Limb (tissue), 2 donors: ENCODE results near the gene PMS1.
"Not testable (repeated sequence)": the region's sequence is repeated elsewhere in the genome, so short reads cannot be mapped to it uniquely, and the experiment has no call there.

Experiments
- DNase-seq, 2 donors: peaks; one replicate each; pipeline ENCODE4 v3.0.0-alpha.2; 2016; ENCODE audit errors: extremely low spot score in 2 of 2

PMS1 gene

DNA sequence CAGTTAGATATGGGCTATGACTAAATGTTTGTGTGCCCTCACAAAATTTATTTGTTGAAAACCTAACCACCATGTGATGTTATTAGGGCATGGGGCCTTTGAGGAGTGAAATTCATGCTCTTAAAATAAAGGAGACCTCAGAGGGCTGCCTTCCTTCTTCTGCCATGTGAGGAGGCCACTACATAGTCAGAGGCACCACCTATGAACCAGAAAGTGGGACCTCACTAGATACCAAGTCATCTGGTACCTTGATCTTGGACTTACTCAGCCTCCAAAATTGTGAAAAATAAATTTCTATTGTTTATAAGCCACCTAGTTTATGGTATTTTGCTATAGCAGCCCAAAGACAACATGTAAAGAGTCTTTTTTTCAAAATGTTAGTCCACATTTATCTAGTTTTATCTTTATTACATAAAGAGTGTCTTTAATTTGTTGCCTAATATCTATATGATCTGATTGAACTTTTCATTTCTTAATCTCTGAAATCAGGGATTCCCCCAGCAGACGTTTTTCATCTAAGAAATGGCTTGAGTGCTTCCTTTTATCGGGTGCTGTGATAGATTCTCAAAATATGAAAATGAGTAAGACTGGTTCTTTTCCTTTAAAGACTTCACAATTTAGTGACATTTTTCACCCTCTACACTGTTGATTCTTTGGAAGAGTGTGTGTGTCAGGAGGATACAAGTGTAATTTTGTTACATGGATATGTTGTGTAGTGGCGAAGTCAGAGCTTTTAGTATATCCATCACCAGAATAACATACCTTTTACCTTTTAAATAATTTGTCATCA, 34.2 kb downstream of the PMS1 start:
- no peak for DNase-seq

DNA sequence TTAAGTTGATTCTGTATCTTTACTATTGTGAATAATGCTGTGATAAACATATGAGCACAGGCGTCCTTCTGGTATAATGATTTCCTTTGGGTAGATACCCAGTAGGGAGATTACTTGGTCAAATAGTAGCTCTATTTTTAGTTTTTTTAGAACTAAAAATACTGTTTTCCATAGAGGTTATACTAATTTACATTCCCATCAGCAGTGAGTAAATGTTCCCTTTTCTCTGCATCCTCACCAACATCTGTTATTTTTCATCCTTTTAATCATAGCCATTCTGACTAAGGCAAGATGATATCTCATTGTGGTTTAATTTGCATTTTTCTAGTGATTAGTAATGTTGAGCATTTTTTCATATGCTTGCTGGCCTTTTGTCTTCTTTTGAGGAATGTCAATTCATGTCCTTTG, 35.1 kb downstream of the PMS1 start:
- DNase-seq, result no peak

DNA sequence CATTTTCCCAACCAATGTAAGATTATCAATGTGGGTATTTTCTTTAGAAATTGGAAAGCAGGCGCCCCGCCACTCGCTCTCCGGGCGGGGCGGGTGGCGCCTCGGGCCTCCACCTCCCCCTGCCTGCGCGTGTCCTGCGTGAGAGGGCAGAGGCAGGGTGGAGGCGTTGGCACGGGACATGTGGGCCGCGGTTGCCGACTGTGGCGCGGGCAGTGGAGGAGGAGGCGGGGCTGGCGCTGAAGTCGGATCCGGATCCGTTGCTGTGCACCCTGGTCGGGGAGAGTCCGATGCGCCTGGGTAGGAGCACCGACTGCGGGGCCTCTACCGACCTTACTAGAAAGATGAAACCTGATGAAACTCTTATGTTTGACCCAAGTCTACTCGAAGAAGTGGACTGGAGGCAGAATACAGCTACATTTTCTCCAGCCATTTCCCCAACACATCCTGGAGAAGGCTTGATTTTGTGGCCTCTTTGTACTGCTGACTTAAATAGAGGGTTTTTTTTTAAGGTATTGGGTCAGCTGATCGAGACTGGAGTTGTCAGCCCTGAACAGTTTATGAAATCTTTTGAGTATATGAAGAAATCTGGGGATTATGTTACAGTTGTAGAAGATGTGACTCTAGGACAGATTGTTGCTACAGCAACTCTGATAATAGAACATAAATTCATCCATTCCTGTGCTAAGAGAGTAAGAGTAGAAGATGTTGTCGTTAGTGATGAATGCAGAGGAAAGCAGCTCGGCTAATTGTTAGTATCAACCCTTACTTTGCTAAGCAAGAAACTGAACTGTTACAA, 37.9 kb downstream of the PMS1 start:
- no peak for DNase-seq

DNA sequence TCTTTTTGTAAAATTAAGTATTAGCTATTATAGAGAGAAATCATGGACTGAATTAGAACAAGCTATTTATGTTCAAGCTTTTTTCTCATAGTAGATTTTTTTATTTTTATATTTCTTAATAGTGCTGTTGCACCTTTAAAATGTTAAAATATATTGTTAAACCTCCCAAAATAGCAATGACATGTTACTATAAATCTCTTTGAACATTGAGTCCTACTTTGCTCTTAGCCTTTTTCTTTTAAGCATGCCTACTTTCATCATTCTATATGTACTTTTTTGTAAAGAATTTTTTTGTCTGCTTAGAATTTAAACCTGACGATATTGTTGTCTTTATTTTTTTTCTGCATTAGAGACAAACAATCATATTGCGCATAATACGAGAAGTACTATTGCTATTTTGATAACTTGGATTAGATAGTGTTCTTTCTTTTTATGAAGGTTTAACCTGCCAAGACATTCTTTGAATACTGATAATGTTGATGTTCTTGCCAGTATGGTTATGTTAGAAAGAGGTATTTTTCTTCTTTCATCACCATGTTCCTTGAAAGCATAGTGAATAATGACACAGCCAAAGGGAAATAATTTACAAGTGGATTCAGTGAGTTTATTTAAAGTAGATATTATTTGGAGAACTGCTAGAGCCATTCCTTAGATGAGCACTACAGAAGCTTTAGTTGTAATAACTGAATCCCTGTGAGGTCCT, 40.6 kb downstream of the PMS1 start:
- no peak for DNase-seq

DNA sequence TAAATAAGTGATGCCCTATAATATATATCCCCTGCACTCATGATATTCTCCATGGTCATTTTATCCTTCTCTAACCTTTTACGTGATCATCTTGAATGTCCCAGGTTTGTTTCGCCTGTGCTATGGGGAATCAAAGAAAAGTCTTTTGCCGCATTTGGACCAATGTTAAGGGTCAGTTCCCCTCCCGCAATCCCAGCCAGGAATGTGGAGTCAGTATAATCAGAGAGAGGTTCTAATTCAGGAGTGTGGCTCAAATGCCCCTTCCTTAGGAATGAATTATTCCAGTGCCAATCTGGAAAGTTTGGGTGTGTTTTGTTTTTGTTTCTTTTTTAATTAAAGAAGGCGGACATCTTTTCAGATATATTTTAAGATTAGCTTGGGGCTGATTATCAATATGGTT, 41.8 kb downstream of the PMS1 start:
- DNase-seq, result no peak

DNA sequence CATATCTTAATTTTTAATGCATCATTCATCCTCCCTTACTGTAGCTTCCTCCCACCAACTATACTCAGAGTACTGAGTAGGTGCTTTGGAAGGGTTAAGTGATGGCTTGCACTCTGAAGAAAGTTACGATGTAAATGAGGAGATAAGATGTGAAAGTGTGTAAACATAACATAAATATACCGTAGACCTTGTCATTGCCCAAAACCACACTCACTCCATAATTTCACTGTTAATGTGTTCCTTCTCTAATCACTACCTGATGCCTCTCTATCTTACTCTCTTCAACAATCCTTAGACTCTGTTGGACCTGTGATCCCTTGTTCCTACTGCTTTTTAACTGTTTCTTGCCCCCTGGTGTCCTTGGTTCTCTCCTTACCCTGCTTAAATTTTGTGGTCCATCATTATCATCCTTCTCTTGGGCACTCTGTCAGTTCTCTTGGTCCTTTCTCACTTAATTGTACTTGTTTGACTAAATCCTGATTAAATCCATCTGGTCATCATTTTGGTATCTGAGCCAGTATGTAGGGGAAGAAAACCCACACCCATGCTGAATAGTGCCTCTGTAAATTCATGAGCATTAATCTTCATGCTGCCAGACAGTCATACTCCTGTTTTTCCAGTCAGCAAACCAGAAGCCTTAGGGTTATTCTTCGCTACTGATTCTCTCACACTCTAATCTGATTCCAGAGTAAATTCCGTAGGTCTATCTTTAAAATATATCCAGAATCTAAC, 45.0 kb downstream of the PMS1 start:
- DNase-seq, result no peak

DNA sequence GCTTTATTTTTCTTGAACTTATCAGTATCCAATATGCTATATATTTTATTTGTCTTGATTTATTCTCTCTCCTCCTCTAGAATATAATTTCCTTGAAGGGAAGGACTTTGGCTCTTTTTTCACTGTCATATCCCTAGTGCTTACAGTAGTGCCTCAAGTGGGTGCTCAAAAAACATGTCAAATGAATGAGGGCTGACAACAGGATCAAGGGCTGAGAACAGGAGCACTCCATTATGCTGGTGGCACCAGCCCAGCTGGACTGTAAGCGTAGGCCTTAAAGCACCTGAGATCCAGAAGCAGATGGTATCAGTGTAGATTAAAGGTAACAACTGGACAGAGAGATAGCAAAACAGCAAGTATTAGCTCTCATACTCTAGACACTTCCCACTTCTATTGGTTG, 46.3 kb downstream of the PMS1 start:
- no peak for DNase-seq

DNA sequence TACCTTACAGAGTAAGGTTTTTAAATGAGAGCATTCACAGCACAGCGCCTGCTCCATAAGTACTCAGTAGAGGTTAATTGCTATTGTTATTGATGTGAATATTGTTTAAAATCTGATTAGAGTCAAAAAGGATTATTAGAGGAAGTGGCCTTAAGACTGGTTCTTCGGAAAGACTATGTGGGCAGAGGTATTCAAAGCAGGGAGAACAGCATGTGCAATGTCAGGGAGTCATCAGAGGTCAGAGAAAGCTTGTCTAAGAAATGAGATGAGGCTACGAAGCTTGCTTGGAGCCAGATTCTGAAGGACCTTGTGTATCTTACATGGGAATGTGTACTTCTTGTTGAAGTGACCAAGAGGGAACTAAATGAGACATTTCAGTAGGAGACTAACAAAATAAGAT, 49.8 kb downstream of the PMS1 start:
- no peak for DNase-seq

DNA sequence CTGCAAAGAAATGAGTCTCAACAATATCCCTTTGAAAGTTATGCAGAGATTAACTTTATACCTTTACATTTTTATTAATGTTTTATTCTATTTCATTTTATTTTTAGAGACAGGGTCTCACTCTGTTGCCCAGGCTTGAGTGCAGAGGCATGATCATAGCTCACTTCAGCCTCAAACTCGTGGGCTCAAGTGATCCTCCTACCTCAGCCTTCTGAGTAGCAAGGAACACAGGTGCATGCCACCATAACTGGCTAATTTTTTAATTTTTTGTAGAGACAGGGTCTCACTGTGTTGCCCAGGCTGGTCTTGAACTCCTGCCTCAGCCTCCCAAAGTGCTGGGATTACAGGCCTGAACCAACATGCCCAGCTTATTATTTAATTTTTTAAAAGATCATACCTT, 50.4 kb downstream of the PMS1 start:
- DNase-seq, result not testable (repeated sequence)

DNA sequence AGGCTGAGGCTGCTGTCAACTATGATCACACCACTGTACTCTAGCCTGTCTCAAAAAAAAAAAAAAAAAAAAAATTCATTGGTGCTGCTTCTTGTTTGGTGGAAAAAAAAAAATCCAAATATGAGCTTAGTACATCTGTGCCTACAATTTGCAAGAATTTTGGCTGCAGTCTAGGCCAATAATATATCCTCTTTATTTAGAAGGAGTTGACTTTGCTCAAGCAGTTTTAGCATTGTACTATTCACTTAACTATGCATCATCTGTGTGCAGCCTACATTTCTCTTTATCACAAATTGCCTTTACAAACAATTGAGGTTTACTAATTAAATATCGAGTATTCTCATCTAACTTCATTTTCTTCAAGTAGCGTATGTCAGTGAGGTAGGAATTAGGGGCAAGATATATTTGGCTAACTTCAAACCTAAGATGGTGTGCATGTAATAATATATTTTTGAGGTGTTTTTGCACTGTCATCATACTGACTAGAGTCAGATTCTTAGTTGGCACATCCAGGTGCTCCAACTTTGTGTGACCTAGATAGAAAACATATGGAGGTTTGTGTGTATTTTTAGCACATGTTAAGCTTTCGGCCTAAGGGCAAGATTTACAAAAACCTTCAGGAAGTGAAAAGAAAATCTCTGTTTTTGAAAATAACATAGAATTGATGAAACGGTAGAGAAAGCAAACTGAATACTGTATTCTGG, 51.8 kb downstream of the PMS1 start:
- DNase-seq, result no peak

DNA sequence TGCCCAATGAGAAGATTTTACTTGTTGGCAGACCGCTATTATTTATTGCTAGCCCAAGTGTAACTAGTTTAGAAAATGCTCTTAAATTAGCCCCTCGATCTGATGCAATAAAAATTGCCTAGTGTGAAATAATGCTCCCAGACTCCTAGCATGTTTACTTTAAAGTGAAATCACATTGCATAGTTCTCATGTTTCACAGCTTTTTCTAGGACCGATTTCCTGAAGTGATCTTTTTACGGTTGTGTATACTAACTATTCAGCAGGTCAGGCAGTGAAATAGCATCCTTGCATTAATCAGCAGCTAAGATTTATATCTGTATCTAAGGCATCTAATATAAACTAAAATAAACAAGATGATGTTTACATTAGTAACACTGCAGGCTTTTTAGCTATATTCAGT, 52.4 kb downstream of the PMS1 start:
- no peak for DNase-seq

DNA sequence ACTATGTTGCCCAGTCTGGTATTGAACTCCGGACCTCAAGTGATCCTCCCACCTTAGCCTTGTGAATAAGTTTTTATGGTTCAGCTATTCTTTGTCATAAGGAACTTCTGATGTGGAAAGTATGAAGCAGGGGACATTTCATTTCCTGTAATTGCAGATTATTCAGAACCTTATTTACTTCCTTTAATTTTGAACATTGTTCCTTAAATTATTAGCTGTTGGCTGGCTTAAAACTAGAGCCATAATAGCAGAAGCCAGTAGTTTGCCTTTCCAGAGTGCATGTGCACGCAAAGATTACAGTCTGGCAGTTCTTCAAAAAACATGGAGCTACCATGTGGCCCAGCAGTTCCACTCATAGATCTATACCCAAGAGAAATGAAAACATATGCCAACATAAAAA, 53.1 kb downstream of the PMS1 start:
- DNase-seq, result no peak

DNA sequence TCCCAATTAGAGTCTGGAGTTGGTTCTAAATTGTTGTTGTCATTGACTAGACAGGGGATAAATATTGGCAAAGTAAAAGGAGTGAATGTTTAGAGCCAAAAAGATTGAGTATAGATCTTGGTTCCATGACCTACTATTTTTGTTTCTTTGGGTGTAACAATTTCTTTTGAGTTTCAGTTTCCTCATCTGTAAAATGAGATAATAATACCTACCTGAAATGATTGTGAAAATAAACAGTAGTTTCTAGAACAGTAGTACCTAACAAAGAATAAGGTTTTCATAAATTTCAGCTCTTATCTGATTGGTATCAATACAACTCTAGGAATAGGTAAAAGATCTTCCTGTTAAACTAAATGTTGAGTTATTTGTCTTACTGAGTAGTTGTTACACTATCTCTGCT, 56.8 kb downstream of the PMS1 start:
- no peak for DNase-seq

DNA sequence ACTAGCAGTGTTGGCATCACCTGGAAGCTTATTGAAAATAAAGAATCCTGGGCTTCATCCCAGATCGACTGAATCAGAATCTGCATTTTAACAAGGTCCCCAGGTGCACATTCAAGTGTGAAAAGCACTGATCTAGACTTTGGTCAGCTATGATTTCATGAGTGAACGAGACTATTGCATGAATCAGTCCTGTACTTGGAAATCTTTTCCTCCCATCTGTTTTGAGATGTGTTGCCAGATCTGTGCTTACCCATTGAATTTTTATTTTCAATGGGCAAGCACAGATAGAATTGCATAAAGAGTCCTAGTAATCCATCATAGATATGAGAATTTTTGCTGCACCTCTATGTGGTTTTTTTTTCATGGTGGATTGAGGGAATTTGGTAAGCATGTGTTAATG, 64.0 kb downstream of the PMS1 start:
- no peak for DNase-seq

DNA sequence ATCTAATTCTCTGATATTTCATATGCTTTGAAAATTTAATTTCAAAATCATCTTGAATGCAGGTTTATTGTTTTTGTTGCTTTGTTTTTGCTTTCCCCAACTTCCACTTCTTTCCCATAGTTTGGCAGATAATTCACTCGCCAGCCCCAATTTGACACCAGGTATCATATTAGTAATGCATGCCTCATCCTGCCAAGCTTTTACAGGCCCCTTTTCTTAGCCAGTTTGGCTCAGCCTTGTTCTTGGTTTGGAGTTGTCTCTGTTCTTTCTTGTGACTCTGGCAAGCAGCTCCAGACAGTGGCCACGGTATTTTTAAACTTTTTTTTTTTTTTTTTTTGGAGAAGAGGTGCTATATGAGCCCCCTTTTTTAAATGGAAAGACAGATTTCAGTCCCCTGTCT, 65.3 kb downstream of the PMS1 start:
- DNase-seq, result no peak

DNA sequence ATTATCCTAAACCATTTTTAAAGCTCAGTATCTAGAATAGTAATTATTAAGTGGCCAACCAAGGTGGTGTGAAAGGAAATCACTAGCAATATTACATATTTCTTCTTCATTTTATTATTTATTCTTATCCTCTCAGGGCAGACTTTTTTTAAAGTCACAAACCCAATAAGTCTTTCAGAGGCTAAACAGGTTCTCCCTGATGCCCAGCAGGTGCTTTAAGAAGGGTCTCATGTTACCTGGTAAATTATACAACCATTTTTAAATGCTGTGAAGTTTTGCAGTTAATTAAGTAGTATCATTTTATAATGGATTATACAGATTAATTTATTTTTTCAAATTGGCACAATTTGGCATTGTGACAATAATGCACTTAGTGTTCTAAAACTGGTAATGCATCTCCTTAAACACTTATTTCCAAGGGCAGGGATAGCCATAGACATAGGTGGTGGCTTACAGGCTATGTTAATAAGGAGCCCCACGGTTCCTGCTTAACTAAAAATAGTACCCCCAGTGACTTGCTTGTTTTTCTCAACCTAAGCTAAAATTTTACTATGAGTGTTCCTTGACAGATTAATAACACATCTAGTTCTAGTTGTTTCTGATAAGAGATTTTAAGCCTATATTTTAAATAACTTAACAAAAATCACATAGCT, 67.0 kb downstream of the PMS1 start:
- DNase-seq, result no peak

DNA sequence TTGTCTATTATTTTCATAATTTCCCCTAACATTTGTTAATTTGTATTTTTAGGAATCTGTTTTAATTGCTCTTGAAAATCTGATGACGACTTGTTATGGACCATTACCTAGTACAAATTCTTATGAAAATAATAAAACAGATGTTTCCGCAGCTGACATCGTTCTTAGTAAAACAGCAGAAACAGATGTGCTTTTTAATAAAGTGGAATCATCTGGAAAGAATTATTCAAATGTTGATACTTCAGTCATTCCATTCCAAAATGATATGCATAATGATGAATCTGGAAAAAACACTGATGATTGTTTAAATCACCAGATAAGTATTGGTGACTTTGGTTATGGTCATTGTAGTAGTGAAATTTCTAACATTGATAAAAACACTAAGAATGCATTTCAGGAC, 69.9 kb downstream of the PMS1 start:
- DNase-seq, result peak in 1 of 2 donors; percentile 61

DNA sequence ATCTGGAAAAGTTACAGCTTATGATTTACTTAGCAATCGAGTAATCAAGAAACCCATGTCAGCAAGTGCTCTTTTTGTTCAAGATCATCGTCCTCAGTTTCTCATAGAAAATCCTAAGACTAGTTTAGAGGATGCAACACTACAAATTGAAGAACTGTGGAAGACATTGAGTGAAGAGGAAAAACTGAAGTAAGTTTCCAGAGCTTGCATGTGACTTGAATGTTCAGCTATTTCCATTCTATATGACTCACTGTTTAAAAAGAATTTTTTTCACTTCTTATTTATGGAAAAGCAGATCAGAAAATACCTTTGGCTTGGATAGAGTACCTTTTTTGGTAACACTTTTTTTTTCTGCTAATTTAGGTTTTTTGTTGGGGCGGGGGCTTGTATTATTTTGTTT, 70.7 kb downstream of the PMS1 start:
- no peak for DNase-seq

DNA sequence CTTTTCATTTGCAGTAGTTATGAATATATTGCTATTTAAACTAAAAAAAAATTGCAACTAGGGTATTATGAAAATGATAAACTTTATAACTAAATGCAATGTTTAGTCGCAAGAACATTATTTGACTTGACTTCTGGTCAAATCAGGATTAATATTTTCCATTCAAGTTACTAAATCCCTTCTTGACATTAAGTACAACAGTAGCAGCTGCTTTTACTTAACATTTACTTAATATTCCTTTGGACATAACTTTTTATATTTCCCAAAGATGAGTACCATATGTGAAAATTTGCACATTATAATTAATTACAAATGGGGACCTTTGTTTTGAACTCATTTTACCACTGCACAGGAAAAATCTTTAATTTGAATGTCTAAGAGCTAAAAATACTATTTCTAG, 74.0 kb downstream of the PMS1 start:
- DNase-seq, result no peak

DNA sequence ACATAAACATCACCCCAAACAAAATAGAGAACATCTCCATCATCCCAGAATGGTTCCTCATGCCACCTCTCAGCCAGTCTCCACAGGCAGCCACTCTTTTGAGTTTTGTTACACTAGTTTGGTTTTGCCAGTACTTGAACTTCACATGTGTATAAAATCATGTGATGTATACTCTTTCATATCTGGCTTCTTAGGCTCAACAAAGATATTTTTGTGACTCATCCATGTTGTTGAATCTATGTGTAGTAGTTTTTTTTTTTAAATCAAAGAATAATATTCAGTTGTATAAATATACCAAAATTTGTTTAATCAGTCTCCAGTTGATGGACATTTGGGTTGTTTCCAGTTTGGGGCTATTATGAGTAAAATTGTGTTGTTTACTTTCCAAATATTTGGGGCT, 75.9 kb downstream of the PMS1 start:
- no peak for DNase-seq

DNA sequence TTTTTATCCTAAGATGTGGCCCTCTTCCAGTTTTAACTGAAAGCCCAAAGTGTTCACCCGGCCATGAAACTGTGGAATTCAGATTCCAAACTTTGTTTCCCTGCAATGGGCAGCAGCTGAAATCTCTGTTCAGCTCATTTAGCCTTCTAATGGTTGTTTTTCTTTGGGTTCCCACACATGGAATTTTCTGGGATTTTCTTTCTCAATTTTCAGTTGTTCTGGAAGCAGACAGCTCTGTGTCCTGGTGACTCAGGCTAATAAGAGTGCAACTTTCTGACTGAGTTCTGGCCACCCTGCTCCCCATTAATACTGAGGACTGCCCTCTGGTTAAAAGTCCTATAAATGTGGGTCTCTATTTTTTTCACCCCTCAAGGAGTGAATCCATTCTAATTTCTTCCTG, 78.5 kb downstream of the PMS1 start:
- DNase-seq, result no peak
